ENCODE results near the gene TMEM72. TPM values are rescaled to one million over a fixed set of nuclear protein-coding genes. Genes with fewer than 3 reads are reported as not detected.

The TMEM72 gene
- total RNA-seq, 1 experiment from 2014 or later: not detected

DNA sequence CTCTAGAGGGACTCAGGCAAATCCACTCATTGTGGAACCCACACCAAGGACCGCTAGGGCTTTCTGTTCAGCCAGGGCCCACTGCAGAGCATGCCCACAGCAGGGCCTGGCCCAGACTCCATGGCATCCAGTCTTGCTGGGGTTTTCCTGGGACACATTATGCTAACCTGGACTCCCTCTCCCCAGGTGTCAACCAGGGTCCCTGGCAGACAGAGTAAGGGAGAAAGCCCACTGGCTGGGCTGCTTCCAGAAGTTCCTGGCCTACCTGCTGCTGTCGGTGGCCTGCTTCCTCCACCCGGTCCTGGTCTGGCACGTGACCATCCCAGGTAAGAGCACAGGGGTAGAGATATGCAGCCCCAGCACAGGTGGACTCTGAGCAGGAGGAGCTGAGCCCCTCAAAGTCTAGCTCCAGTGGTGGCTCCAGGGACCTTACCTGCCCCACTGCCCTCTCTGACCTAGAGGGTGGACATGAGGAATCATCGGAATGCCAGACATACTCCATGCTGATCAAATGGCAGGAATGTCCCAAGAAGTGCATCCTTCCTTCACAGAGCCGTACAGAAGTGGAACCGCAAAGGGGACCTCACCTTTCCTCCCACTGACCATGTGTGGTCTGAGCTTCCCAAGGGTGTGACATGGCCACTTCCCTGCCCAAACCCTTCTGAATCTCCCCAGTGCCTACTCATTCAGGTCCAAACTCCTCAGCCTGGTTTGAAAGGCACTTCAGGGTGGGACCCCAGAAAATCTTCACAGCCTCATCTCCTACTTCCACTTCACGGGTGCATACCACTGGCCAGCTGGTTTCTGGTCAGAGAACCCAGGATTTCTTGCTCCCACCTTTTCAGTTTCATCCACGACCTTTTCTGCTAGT is 22.5 kb downstream of the TMEM72 start:
- Histone ChIP-seq H2BK120ac (ENCODE audit: low read depth, low read length, poor library complexity, severe bottlenecking) (no peak overlapping the region), H4K91ac (ENCODE audit: insufficient read length, low read depth, low read length) (no peak overlapping the region), H2BK15ac (ENCODE audit: low read depth, low read length) (no peak overlapping the region), H3K4me2 (ENCODE audit: insufficient read depth, insufficient read length, low read length) (no peak overlapping the region), H3K27me3 (ENCODE audit: insufficient read depth, low read length) (no peaks in the 10 kb centered on the region), H3K23ac (ENCODE audit: insufficient read length, low read depth, low read length) (no peak overlapping the region), H2AK5ac (ENCODE audit: insufficient read length, low read length) (no peak overlapping the region), H2BK20ac (ENCODE audit: low read depth, low read length, poor library complexity, severe bottlenecking) (no peak overlapping the region), H3K79me1 (ENCODE audit: insufficient read depth, low read depth, low read length, poor library complexity, severe bottlenecking) (no peaks in the 10 kb centered on the region), H3K14ac (ENCODE audit: insufficient read depth, low read length) (no peak overlapping the region), H3K23me2 (ENCODE audit: insufficient read length, low read depth, low read length, poor library complexity, severe bottlenecking) (no peaks in the 10 kb centered on the region), H2AFZ (ENCODE audit: low read length) (no peak overlapping the region), H3K4me1 (ENCODE audit: insufficient read depth, low read length) (no peaks in the 10 kb centered on the region; the same call in 1 of the 2 replicates), H3K9me3 (ENCODE audit: control insufficient read depth, low read depth, low read length) (no peaks in the 10 kb centered on the region), H3K79me2 (ENCODE audit: insufficient read depth, low read length) (no peaks in the 10 kb centered on the region), H4K8ac (replicated peaks; ENCODE audit: insufficient read length, low read depth, low read length) (no peak overlapping the region), H3K18ac (ENCODE audit: insufficient read length, low read depth, low read length) (no peak overlapping the region), H3K56ac (ENCODE audit: insufficient read length, low read depth, low read length) (no peak overlapping the region), H3K4ac (ENCODE audit: low read depth, low read length) (no peak overlapping the region), H2BK5ac (ENCODE audit: insufficient read length, low read length) (no peak overlapping the region), H3K27ac (ENCODE audit: insufficient read length, low read depth, low read length) (no peak overlapping the region), H4K20me1 (ENCODE audit: control insufficient read depth, insufficient read depth, insufficient read length) (no peaks in the 10 kb centered on the region), H2BK12ac (ENCODE audit: insufficient read length, low read depth, low read length) (no peak overlapping the region), H4K5ac (ENCODE audit: insufficient read length, low read depth, low read length) (no peak overlapping the region), H3T11ph (ENCODE audit: low read length) (no peak overlapping the region), H3K9ac (ENCODE audit: extremely low read depth, insufficient read length, low read length) (no peak overlapping the region)
- Mint-ChIP-seq H3K9me3 (0 out of 5 replicates have a peak, but pooled peaks cover 0 to 3% of the 10 kb centered on the region in 2 experiments), H3K27me3 (ENCODE audit: low read depth) (peaks cover 14% of the 10 kb centered on the region), H3K4me3 (no peak overlapping the region; a peak in 1 of 5 replicates), H3K4me1 (peaks cover 0 to 8% of the 10 kb centered on the region in 2 experiments; a peak in 3 of 4 replicates), H3K27ac (no peak overlapping the region), H3K36me3 (ENCODE audit: insufficient read depth in 1 of 3, low read depth in 3 of 3) (no peaks in the 10 kb centered on the region)
- DNase-seq: peak; percentile 13
- WGBS (ENCODE audit: extremely low coverage, insufficient read length, low lambda C conversion rate): no CpG with 5 or more reads among the region's 9 CpGs
- TF ChIP-seq, protein P1, sequence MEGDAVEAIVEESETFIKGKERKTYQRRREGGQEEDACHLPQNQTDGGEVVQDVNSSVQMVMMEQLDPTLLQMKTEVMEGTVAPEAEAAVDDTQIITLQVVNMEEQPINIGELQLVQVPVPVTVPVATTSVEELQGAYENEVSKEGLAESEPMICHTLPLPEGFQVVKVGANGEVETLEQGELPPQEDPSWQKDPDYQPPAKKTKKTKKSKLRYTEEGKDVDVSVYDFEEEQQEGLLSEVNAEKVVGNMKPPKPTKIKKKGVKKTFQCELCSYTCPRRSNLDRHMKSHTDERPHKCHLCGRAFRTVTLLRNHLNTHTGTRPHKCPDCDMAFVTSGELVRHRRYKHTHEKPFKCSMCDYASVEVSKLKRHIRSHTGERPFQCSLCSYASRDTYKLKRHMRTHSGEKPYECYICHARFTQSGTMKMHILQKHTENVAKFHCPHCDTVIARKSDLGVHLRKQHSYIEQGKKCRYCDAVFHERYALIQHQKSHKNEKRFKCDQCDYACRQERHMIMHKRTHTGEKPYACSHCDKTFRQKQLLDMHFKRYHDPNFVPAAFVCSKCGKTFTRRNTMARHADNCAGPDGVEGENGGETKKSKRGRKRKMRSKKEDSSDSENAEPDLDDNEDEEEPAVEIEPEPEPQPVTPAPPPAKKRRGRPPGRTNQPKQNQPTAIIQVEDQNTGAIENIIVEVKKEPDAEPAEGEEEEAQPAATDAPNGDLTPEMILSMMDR (conservative IDR thresholded peaks at IDR 0.05): no peak

Measured in H9 (cell line).